ENCODE data around the gene PXDC1.

GRCh38 chr6:3749067-3749841, 2.3 kb downstream of the PXDC1 start:
- TF ChIP-seq, protein P1, sequence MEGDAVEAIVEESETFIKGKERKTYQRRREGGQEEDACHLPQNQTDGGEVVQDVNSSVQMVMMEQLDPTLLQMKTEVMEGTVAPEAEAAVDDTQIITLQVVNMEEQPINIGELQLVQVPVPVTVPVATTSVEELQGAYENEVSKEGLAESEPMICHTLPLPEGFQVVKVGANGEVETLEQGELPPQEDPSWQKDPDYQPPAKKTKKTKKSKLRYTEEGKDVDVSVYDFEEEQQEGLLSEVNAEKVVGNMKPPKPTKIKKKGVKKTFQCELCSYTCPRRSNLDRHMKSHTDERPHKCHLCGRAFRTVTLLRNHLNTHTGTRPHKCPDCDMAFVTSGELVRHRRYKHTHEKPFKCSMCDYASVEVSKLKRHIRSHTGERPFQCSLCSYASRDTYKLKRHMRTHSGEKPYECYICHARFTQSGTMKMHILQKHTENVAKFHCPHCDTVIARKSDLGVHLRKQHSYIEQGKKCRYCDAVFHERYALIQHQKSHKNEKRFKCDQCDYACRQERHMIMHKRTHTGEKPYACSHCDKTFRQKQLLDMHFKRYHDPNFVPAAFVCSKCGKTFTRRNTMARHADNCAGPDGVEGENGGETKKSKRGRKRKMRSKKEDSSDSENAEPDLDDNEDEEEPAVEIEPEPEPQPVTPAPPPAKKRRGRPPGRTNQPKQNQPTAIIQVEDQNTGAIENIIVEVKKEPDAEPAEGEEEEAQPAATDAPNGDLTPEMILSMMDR (IDR thresholded peaks at IDR 0.05 in 4 of 5, conservative IDR thresholded peaks at IDR 0.05 in 1 of 5), result no peak
- TF ChIP-seq POLR2A (IDR thresholded peaks at IDR 0.05), result no peak

Data from gastrocnemius medialis (tissue), 4 donors.